Retinal pigment epithelial cell (primary cell): ENCODE measurements around the gene ADAMTS12.

Experiments used
- DNase-seq: peaks from one replicate; pipeline ENCODE4 v3.0.0-alpha.2; 2010; ENCODE audit warnings: low read depth
- H3K4me3 ChIP-seq: 2 replicates; pipeline ENCODE4 v1.5.1; 2011; ENCODE audit warnings: mild to moderate bottlenecking, low read length, control low read depth, moderate library complexity
- TF ChIP-seq, protein P1 (sequence below): conservative IDR thresholded peaks from 2 replicates; pipeline ENCODE4 v1.5.1; 2011; ENCODE audit warnings: low read depth, low read length, control low read depth, inconsistent platforms

ADAMTS12 gene

GRCh38 chr5:33755231-33755630, 136.6 kb downstream of the ADAMTS12 start:
- no peak for DNase-seq
- H3K4me3 ChIP-seq: no peak overlapping the region
- TF ChIP-seq, protein P1, sequence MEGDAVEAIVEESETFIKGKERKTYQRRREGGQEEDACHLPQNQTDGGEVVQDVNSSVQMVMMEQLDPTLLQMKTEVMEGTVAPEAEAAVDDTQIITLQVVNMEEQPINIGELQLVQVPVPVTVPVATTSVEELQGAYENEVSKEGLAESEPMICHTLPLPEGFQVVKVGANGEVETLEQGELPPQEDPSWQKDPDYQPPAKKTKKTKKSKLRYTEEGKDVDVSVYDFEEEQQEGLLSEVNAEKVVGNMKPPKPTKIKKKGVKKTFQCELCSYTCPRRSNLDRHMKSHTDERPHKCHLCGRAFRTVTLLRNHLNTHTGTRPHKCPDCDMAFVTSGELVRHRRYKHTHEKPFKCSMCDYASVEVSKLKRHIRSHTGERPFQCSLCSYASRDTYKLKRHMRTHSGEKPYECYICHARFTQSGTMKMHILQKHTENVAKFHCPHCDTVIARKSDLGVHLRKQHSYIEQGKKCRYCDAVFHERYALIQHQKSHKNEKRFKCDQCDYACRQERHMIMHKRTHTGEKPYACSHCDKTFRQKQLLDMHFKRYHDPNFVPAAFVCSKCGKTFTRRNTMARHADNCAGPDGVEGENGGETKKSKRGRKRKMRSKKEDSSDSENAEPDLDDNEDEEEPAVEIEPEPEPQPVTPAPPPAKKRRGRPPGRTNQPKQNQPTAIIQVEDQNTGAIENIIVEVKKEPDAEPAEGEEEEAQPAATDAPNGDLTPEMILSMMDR: no peak

GRCh38 chr5:33753704-33754103, 138.1 kb downstream of the ADAMTS12 start:
- no peak for DNase-seq
- TF ChIP-seq, protein P1: no peak
- H3K4me3 ChIP-seq: no peak overlapping the region

- no peak for DNase-seq
- TF ChIP-seq, protein P1: no peak
- H3K4me3 ChIP-seq: no peak overlapping the region
Measured at GRCh38 chr5:33748754-33749153, 143.0 kb downstream of the ADAMTS12 start.

- no peak for DNase-seq
- no peak overlapping the region for H3K4me3 ChIP-seq
- TF ChIP-seq, protein P1: no peak
Measured at GRCh38 chr5:33745101-33745770, 146.6 kb downstream of the ADAMTS12 start.

- DNase-seq: no peak
- no peak overlapping the region for H3K4me3 ChIP-seq
- TF ChIP-seq, protein P1: no peak
Measured at GRCh38 chr5:33743099-33743498, 148.7 kb downstream of the ADAMTS12 start.

GRCh38 chr5:33742181-33742580, 149.6 kb downstream of the ADAMTS12 start:
- H3K4me3 ChIP-seq: no peak overlapping the region
- no peak for DNase-seq
- TF ChIP-seq, protein P1: no peak

- H3K4me3 ChIP-seq: no peak overlapping the region
- DNase-seq: no peak
- TF ChIP-seq, protein P1: no peak
Measured at GRCh38 chr5:33738967-33739366, 152.8 kb downstream of the ADAMTS12 start.
